ENCODE measurements around the gene STRN. TPM values are rescaled to one million over a fixed set of nuclear protein-coding genes. Genes with fewer than 3 reads are reported as not detected.

STRN gene, protein sequence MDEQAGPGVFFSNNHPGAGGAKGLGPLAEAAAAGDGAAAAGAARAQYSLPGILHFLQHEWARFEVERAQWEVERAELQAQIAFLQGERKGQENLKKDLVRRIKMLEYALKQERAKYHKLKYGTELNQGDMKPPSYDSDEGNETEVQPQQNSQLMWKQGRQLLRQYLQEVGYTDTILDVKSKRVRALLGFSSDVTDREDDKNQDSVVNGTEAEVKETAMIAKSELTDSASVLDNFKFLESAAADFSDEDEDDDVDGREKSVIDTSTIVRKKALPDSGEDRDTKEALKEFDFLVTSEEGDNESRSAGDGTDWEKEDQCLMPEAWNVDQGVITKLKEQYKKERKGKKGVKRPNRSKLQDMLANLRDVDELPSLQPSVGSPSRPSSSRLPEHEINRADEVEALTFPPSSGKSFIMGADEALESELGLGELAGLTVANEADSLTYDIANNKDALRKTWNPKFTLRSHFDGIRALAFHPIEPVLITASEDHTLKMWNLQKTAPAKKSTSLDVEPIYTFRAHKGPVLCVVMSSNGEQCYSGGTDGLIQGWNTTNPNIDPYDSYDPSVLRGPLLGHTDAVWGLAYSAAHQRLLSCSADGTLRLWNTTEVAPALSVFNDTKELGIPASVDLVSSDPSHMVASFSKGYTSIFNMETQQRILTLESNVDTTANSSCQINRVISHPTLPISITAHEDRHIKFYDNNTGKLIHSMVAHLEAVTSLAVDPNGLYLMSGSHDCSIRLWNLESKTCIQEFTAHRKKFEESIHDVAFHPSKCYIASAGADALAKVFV
- 12.6 and 14.3 TPM in 2 replicates for total RNA-seq

DNA sequence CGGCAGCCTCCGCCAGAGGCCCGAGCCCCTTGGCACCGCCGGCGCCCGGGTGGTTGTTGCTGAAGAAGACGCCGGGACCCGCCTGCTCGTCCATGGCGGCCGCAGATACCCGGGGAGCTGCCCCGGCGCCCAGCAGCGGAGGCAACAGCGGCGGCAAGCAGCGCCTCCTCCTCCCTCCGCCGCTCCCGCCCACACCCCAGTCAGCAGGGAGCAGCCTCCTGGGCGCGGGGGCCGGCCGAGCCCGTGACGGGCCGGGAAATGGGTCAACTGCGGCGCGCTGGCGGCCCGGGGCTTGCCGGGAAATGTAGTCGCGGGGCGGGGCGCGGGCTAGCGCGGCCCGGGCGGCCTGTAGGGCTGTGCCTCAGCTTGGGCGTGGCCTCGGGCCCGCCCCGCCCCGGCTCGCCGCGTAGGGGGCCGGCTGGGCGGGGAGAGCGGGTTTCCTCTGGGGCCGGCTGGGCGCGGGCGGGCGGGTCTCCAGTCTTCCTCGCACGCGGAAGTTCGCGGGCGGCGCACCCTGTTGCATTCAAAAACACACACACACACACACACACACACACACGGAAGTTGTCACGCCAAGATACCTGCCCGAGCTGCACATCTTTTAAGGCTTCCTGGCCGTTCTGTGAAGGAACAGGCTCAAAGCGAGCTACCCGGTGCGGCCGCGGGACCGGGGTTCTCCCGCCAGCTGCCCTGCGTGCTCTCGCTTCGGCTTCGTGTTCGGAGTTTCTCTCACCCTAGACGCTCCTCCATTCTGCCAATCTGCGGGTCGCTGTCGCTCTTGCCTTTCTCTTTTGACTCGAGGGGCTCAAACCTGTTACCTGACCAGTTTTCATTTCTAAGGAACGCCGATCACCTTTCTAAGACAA lies at the start of gene STRN:
Gene STRN (minus strand): TSS at position 167 of the 866 bp plus-strand sequence. CDS start 73 bp downstream, at position 94.

Other genes starting within 250 kb of the STRN start
- 10.3 and 11.9 TPM in 2 replicates for gene HEATR5B, start 117.8 kb upstream of the STRN start, total RNA-seq
- gene GPATCH11, start 118.0 kb upstream of the STRN start, total RNA-seq, result 6.6 and 6.8 TPM in 2 replicates
- gene EIF2AK2, start 190.4 kb upstream of the STRN start, total RNA-seq, result 28.0 and 40.9 TPM in 2 replicates
- not detected in 2 replicates for gene SULT6B1, start 222.1 kb upstream of the STRN start, total RNA-seq
- gene CEBPZOS, start 230.0 kb upstream of the STRN start, total RNA-seq, result 18.4 and 18.7 TPM in 2 replicates